ENCODE results near the gene TGM4.

Gene TGM4

DNA sequence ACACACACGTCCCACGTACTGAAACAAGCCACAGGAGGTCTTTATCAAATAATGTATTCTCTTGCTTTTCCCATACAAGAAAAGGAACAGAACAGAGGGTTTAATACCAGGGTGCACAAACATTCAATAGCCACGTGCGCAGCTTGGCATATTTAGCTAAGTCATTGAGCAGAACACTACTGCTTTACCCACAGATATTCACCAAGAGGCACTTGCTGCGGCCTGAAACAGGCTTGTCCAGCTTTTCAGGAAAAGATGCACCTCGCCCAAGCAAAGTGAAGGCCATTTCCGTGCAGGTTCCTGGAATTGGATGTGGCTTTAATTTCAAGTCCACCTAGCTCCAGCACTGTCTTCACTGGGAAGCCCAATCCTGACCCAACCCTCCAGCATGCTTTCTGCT lies 84.0 kb downstream of the TGM4 start:
- no peak for DNase-seq

DNA sequence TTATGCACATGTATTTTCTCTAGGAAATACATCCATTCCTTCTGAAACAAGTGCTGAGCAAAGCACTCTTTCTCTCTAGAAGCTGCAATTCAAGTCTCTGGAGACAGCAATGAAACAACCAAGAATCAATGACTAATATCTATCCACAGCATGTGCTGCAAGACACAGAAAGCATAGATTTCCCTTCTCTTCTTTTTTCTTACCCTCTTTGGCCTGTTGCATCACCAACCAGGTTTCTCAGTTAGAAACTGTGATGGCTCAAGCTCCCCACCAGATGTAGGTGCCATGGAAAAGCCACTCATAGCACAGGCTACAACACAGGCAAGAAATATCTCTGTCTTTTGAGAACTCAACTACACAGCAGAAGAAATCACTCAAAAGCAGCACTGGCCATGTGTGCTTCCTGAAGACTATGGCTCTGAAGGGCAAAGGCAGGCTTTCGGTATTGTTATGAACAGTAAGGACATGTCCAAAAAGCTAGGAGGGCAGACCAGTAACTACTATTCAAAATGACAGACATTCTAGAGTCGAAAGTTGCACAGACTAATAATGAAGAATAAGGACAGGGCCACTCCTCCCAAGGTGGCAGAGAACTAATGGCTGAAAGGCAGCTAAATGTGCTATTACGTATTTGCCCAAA lies 86.1 kb downstream of the TGM4 start:
- no peak for DNase-seq

DNA sequence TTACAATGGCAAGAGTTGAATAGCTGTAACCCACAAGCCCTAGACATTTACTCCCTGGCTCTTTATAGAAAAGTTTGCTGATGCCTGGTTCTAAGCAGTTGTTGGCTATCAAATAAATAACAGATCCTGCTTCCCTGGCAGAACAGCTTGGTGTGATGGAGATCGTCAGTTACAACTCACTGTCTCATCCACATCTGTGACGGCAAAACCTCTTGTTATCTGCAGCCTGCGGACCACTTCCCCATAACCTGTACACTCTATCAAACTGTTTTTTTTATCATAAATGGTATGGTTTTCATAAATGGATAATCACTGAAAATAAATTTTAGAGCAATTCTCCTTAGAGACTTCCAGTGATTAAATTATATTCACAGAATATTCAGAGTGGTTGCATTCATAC lies 87.5 kb downstream of the TGM4 start:
- no peak for DNase-seq

- no peak for DNase-seq
Measured at GRCh38 chr3:44962621-44963393, 88.4 kb downstream of the TGM4 start.

- DNase-seq: no peak
Measured at GRCh38 chr3:44963571-44964325, 89.3 kb downstream of the TGM4 start.
